HepG2 (cell line): ENCODE measurements around the gene CAPN13.

ENCODE experiments used
- ATF3 ChIP-seq: sonication (generic); formaldehyde crosslinking; IDR thresholded peaks from 2 replicates; pipeline ENCODE4 v1.4.0; 2020; ENCODE audit warnings: missing genetic modification reagents
- CTCF ChIP-seq: sonication (generic); formaldehyde crosslinking; IDR thresholded peaks from 2 replicates; pipeline ENCODE4 v1.5.0; 2020; ENCODE audit warnings: mild to moderate bottlenecking, missing genetic modification reagents, moderate library complexity
- EHMT2 ChIP-seq: fragments of 200-600 bp; sonication (generic); IDR thresholded peaks from 2 replicates; pipeline ENCODE4 v1.7.0; 2017; ENCODE audit warnings: antibody characterized with exemption, low read depth, low read length, borderline replicate concordance
- EP300 ChIP-seq, 3 experiments: sonication (generic) in 1 of 3; formaldehyde crosslinking in 1 of 3; IDR thresholded peaks; 2 replicates each; pipeline versions ENCODE4 v1.5.1 to v1.6.1; 2011 to 2020; ENCODE audit warnings: low read depth in 2 of 3, low read length in 2 of 3, borderline replicate concordance in 1 of 3, improper control_type of control experiment in 1 of 3, mild to moderate bottlenecking in 1 of 3, missing genetic modification reagents in 1 of 3, moderate library complexity in 1 of 3
- FOXM1 ChIP-seq: sonication (generic); formaldehyde crosslinking; IDR thresholded peaks from 2 replicates; pipeline ENCODE4 v1.5.0; 2020; ENCODE audit warnings: missing genetic modification reagents
- MAFK ChIP-seq, 2 experiments: IDR thresholded peaks in 1 of 2; conservative IDR thresholded peaks in 1 of 2; 2 replicates each; pipeline ENCODE4 v1.6.1; 2011; ENCODE audit warnings: improper control_type of control experiment in 2 of 2, low read length in 2 of 2
- SMAD1 ChIP-seq: sonication (generic); formaldehyde crosslinking; IDR thresholded peaks from 2 replicates; pipeline ENCODE4 v1.4.0; 2020; ENCODE audit warnings: missing genetic modification reagents, low read depth, mild to moderate bottlenecking, borderline replicate concordance
- ZBTB40 ChIP-seq, 2 experiments: fragments of 450-650 bp in 1 of 2; sonication (generic) in 1 of 2; formaldehyde crosslinking in 1 of 2; IDR thresholded peaks; 2 replicates each; pipeline versions ENCODE4 v1.6.1 to v1.8.0; 2016 to 2022; ENCODE audit warnings: antibody characterized with exemption in 1 of 2, mild to moderate bottlenecking in 1 of 2, missing genetic modification reagents in 1 of 2
- ZNF274 ChIP-seq: sonication (generic); formaldehyde crosslinking; IDR thresholded peaks from 2 replicates; pipeline ENCODE4 v1.5.1; 2020; ENCODE audit warnings: mild to moderate bottlenecking, missing genetic modification reagents
- ZNF556 ChIP-seq: sonication (generic); formaldehyde crosslinking; IDR thresholded peaks from 2 replicates; pipeline ENCODE4 v1.4.0; 2020; ENCODE audit warnings: mild to moderate bottlenecking, missing genetic modification reagents, borderline replicate concordance

GRCh38 chr2:30753630-30754029 lies 53.6 kb downstream of the CAPN13 start:
- no peak for TF ChIP-seq ZNF274 (CRISPR knock-in tag)
- no peak for TF ChIP-seq EP300 (IDR thresholded peaks at IDR 0.05; ENCODE audit: low read depth in 2 of 2, low read length in 2 of 2)
- TF ChIP-seq EP300 (CRISPR knock-in tag; IDR thresholded peaks at IDR 0.05; ENCODE audit: borderline replicate concordance), result no peak
- TF ChIP-seq ZBTB40 (IDR thresholded peaks at IDR 0.05), result no peak
- no peak for TF ChIP-seq ZBTB40 (CRISPR knock-in tag; IDR thresholded peaks at IDR 0.05)
- TF ChIP-seq SMAD1, result no peak
- TF ChIP-seq CTCF (CRISPR knock-in tag), result no peak
- no peak for TF ChIP-seq ZNF556 (CRISPR knock-in tag)
- no peak for TF ChIP-seq FOXM1
- no peak for TF ChIP-seq EHMT2
- TF ChIP-seq MAFK (conservative IDR thresholded peaks at IDR 0.05 in 1 of 2, IDR thresholded peaks at IDR 0.05 in 1 of 2; ENCODE audit: low read length in 2 of 2), result no peak
- TF ChIP-seq ATF3 (CRISPR knock-in tag), result no peak
